ENCODE measurements around the gene ROBO2.

Gene ROBO2

GRCh38 chr3:77693147-77693546, 653.2 kb downstream of the ROBO2 start:
- CTCF ChIA-PET: interaction anchor here (0.9 kb wide), 1 partner anchor 11 kb away, joined by 3 read pairs; no protein-coding TSS in a partner anchor
- no peak for DNase-seq (ENCODE audit: extremely low spot score)
- TF ChIP-seq, protein P1, sequence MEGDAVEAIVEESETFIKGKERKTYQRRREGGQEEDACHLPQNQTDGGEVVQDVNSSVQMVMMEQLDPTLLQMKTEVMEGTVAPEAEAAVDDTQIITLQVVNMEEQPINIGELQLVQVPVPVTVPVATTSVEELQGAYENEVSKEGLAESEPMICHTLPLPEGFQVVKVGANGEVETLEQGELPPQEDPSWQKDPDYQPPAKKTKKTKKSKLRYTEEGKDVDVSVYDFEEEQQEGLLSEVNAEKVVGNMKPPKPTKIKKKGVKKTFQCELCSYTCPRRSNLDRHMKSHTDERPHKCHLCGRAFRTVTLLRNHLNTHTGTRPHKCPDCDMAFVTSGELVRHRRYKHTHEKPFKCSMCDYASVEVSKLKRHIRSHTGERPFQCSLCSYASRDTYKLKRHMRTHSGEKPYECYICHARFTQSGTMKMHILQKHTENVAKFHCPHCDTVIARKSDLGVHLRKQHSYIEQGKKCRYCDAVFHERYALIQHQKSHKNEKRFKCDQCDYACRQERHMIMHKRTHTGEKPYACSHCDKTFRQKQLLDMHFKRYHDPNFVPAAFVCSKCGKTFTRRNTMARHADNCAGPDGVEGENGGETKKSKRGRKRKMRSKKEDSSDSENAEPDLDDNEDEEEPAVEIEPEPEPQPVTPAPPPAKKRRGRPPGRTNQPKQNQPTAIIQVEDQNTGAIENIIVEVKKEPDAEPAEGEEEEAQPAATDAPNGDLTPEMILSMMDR (IDR thresholded peaks at IDR 0.05; ENCODE audit: control extremely low read depth, extremely low read depth, low read depth, missing control alignments): no peak
- POLR2A ChIA-PET: no interaction called here

GRCh38 chr3:77699125-77699691, 659.3 kb downstream of the ROBO2 start:
- TF ChIP-seq, protein P1 (IDR thresholded peaks at IDR 0.05; ENCODE audit: control extremely low read depth, extremely low read depth, low read depth, missing control alignments): no peak
- CTCF ChIA-PET: interaction anchor here (1.2 kb wide), 1 partner anchor 11 kb away, joined by 6 read pairs; no protein-coding TSS in a partner anchor
- POLR2A ChIA-PET: no interaction called here
- DNase-seq (ENCODE audit: extremely low spot score): no peak

All from GM10248 (cell line).